ENCODE results near the gene STKLD1. TPM values are rescaled to one million over a fixed set of nuclear protein-coding genes. Genes with fewer than 3 reads are reported as not detected.

STKLD1 gene
- total RNA-seq, 2 donors from 2014 or later: 0.95 TPM; not detected in 1

GRCh38 chr9:133371261-133371711, 4.9 kb upstream of the STKLD1 start:
- no peaks in the 10 kb centered on the region for H3K9me3 Mint-ChIP-seq
- H3K4me1 Mint-ChIP-seq: peaks cover 43% of the 10 kb centered on the region
- Histone ChIP-seq H3K27me3 (ENCODE audit: control insufficient read depth, insufficient read depth, low read length, poor library complexity, severe bottlenecking) (no peaks in the 10 kb centered on the region), H3K4me1 (ENCODE audit: control insufficient read depth, insufficient read depth, low read length) (peaks cover 18% of the 10 kb centered on the region), H3K9ac (ENCODE audit: extremely low read depth, low read length, poor library complexity, severe bottlenecking) (no peak overlapping the region), H3K9me3 (ENCODE audit: control insufficient read depth, low read length) (no peaks in the 10 kb centered on the region), H3K27ac (ENCODE audit: low read depth, low read length) (no peak overlapping the region), H3K4me3 (ENCODE audit: low read length) (no peak overlapping the region), H3K36me3 (ENCODE audit: control insufficient read depth, insufficient read depth, low read length) (peaks cover 65% of the 10 kb centered on the region)
- no peak for DNase-seq
- no peak overlapping the region for H3K4me3 Mint-ChIP-seq
- peak overlapping the region; percentile 16 for H3K27ac Mint-ChIP-seq
- H3K27me3 Mint-ChIP-seq (ENCODE audit: insufficient read depth): no peaks in the 10 kb centered on the region
- WGBS, 2 experiments (ENCODE audit: insufficient coverage in 1 of 2, insufficient read length in 1 of 2): 87 to 90% methylated on average over 9 to 12 of the region's 12 CpGs
- TF ChIP-seq, protein P1, sequence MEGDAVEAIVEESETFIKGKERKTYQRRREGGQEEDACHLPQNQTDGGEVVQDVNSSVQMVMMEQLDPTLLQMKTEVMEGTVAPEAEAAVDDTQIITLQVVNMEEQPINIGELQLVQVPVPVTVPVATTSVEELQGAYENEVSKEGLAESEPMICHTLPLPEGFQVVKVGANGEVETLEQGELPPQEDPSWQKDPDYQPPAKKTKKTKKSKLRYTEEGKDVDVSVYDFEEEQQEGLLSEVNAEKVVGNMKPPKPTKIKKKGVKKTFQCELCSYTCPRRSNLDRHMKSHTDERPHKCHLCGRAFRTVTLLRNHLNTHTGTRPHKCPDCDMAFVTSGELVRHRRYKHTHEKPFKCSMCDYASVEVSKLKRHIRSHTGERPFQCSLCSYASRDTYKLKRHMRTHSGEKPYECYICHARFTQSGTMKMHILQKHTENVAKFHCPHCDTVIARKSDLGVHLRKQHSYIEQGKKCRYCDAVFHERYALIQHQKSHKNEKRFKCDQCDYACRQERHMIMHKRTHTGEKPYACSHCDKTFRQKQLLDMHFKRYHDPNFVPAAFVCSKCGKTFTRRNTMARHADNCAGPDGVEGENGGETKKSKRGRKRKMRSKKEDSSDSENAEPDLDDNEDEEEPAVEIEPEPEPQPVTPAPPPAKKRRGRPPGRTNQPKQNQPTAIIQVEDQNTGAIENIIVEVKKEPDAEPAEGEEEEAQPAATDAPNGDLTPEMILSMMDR (conservative IDR thresholded peaks at IDR 0.05): peak; percentile 15
- H3K36me3 Mint-ChIP-seq (ENCODE audit: low read depth): peaks cover 41% of the 10 kb centered on the region

DNA sequence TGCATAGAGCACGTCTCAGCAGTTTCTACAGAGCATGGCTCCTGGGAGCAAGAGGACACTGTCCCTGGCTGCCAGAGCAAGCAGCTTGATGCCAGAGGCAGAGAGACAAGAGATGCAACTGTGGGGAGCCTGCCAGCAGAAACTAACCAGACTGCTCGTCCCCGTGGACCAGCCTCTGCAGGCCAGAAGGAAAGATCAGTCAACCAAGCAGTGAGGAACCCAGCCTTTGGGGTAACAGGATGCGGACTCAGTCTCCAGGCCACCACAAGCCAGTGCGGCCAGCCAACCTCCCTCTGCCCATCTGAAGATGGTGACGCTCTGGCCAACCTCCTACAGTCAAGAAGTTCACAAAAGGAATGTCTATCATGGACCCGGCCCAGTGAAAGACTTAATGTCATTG, 4.0 kb upstream of the STKLD1 start:
- H3K4me3 Mint-ChIP-seq: no peak overlapping the region
- peaks cover 43% of the 10 kb centered on the region for H3K4me1 Mint-ChIP-seq
- Histone ChIP-seq H3K4me3 (ENCODE audit: low read length) (no peak overlapping the region), H3K27me3 (ENCODE audit: control insufficient read depth, insufficient read depth, low read length, poor library complexity, severe bottlenecking) (no peaks in the 10 kb centered on the region), H3K4me1 (ENCODE audit: control insufficient read depth, insufficient read depth, low read length) (peaks cover 18% of the 10 kb centered on the region), H3K9me3 (ENCODE audit: control insufficient read depth, low read length) (no peaks in the 10 kb centered on the region), H3K9ac (ENCODE audit: extremely low read depth, low read length, poor library complexity, severe bottlenecking) (no peak overlapping the region), H3K27ac (ENCODE audit: low read depth, low read length) (no peak overlapping the region), H3K36me3 (ENCODE audit: control insufficient read depth, insufficient read depth, low read length) (peaks cover 57% of the 10 kb centered on the region)
- peaks cover 3% of the 10 kb centered on the region for H3K27me3 Mint-ChIP-seq (ENCODE audit: insufficient read depth)
- peaks cover 4% of the 10 kb centered on the region for H3K9me3 Mint-ChIP-seq
- WGBS, 2 experiments (ENCODE audit: insufficient coverage in 1 of 2, insufficient read length in 1 of 2): 95 to 100% methylated on average over 7 of the region's 7 CpGs
- peaks cover 33% of the 10 kb centered on the region for H3K36me3 Mint-ChIP-seq (ENCODE audit: low read depth)
- TF ChIP-seq, protein P1 (conservative IDR thresholded peaks at IDR 0.05): no peak
- DNase-seq: no peak
- H3K27ac Mint-ChIP-seq: peak overlapping the region; percentile 57

DNA sequence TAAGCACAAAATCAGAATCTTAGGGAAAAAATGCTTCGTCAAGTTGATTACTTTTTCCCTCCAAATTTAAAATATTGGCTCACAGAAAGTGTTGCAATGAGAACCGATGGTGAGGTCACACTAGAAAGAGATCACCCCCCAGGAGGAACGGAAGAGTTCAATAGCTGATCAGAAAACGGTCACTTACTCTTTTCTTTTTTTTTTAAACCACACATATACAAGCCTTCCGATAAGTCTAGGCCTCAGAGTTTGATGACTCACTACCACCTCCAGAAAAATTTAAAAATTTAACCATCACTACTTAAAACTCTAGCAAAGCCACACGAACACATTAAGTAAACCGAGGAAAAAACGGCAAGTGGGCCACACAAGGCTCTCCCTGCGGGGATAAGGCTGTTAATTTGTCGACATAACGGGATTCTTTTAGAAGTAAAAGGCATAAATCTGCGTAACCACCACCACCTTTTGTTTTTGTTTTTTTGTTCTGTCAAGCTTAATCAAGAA, 1.5 kb upstream of the STKLD1 start:
- peaks cover 36% of the 10 kb centered on the region for H3K4me1 Mint-ChIP-seq

More for the DNA sequence above, 1.5 kb upstream of the STKLD1 start:
- Histone ChIP-seq H3K4me1 (ENCODE audit: control insufficient read depth, insufficient read depth, low read length) (peaks cover 18% of the 10 kb centered on the region), H3K9ac (ENCODE audit: extremely low read depth, low read length, poor library complexity, severe bottlenecking) (peak overlapping the region; percentile 97), H3K9me3 (ENCODE audit: control insufficient read depth, low read length) (no peaks in the 10 kb centered on the region), H3K4me3 (ENCODE audit: low read length) (peak overlapping the region; percentile 91), H3K27me3 (ENCODE audit: control insufficient read depth, insufficient read depth, low read length, poor library complexity, severe bottlenecking) (no peaks in the 10 kb centered on the region), H3K36me3 (ENCODE audit: control insufficient read depth, insufficient read depth, low read length) (peaks cover 37% of the 10 kb centered on the region), H3K27ac (ENCODE audit: low read depth, low read length) (no peak overlapping the region)
- TF ChIP-seq, protein P1 (conservative IDR thresholded peaks at IDR 0.05): no peak
- 43 to 48% methylated on average over 7 to 12 of the region's 12 CpGs for WGBS, 2 experiments (ENCODE audit: insufficient coverage in 1 of 2, insufficient read length in 1 of 2)
- Mint-ChIP-seq H3K4me3 (peak overlapping the region; percentile 94), H3K27me3 (ENCODE audit: insufficient read depth) (peaks cover 11% of the 10 kb centered on the region), H3K9me3 (peaks cover 9% of the 10 kb centered on the region), H3K36me3 (ENCODE audit: low read depth) (peaks cover 18% of the 10 kb centered on the region), H3K27ac (peak overlapping the region; percentile 97)
- no peak for DNase-seq
